HepG2 (cell line): Measurements from ENCODE around the gene NUP58. TPM values are rescaled to one million over a fixed set of nuclear protein-coding genes. Genes with fewer than 3 reads are reported as not detected.
A peak's percentile ranks its signal among the peaks of the same experiment; 100 is the strongest.

ENCODE experiments used
- ADNP ChIP-seq: sonication (generic); formaldehyde crosslinking; IDR thresholded peaks from 2 replicates; pipeline ENCODE4 v1.4.0; 2020; ENCODE audit warnings: missing genetic modification reagents
- ASH2L ChIP-seq: fragments of 300-600, 200-600 bp; sonication (generic); IDR thresholded peaks from 2 replicates; pipeline ENCODE4 v1.7.0; 2017; ENCODE audit warnings: low read depth, mild to moderate bottlenecking, moderate library complexity, mixed read lengths, low read length; ENCODE audit not compliant: insufficient read length
- ATF7 ChIP-seq, 2 experiments: fragments of 450-650 bp in 1 of 2; sonication (generic) in 1 of 2; formaldehyde crosslinking in 1 of 2; IDR thresholded peaks; 2 replicates each; pipeline versions ENCODE4 v1.4.0 to v1.6.1; 2016 to 2020; ENCODE audit warnings: antibody characterized with exemption in 1 of 2, mild to moderate bottlenecking in 1 of 2, missing genetic modification reagents in 1 of 2
- JUND ChIP-seq: sonication (generic); formaldehyde crosslinking; IDR thresholded peaks from 2 replicates; pipeline ENCODE4 v1.8.0; 2022; ENCODE audit warnings: mild to moderate bottlenecking, missing genetic modification reagents
- KDM5A ChIP-seq: fragments of 200-600 bp; sonication (generic); IDR thresholded peaks from 2 replicates; pipeline ENCODE4 v1.7.0; 2018; ENCODE audit warnings: antibody characterized with exemption, mild to moderate bottlenecking, low read length, borderline replicate concordance
- MLXIP ChIP-seq: sonication (generic); formaldehyde crosslinking; IDR thresholded peaks from 2 replicates; pipeline ENCODE4 v1.9.0; 2021; ENCODE audit warnings: missing genetic modification reagents, borderline replicate concordance
- MYPOP ChIP-seq: sonication (generic); formaldehyde crosslinking; IDR thresholded peaks from 2 replicates; pipeline ENCODE4 v1.8.1; 2023; ENCODE audit warnings: mild to moderate bottlenecking, moderate library complexity, missing genetic modification reagents
- PAX8 ChIP-seq: sonication (generic); formaldehyde crosslinking; IDR thresholded peaks from 2 replicates; pipeline ENCODE4 v1.8.0; 2022; ENCODE audit warnings: mild to moderate bottlenecking, missing genetic modification reagents, borderline replicate concordance
- RBFOX2 ChIP-seq: fragments of 200-400 bp; formaldehyde crosslinking; IDR thresholded peaks from 2 replicates; pipeline ENCODE4 v1.6.1; 2017; ENCODE audit warnings: low read depth, mild to moderate bottlenecking, low read length
- SAFB2 ChIP-seq: sonication (generic); formaldehyde crosslinking; IDR thresholded peaks from 2 replicates; pipeline ENCODE4 v1.5.1; 2020; ENCODE audit warnings: missing genetic modification reagents, low read depth, mild to moderate bottlenecking, borderline replicate concordance
- SCMH1 ChIP-seq: sonication (generic); formaldehyde crosslinking; IDR thresholded peaks from 2 replicates; pipeline ENCODE4 v1.9.0; 2021; ENCODE audit warnings: missing genetic modification reagents, mild to moderate bottlenecking, borderline replicate concordance
- TGIF2 ChIP-seq: IDR thresholded peaks from 2 replicates; pipeline ENCODE4 v1.6.1; 2016; ENCODE audit warnings: control low read depth, missing compliant biosample characterization
- TRAFD1 ChIP-seq: sonication (generic); formaldehyde crosslinking; IDR thresholded peaks from 2 replicates; pipeline ENCODE4 v1.5.1; 2020; ENCODE audit warnings: missing genetic modification reagents, mild to moderate bottlenecking, borderline replicate concordance
- ZBTB14 ChIP-seq: sonication (generic); formaldehyde crosslinking; IDR thresholded peaks from 2 replicates; pipeline ENCODE4 v1.4.0; 2020; ENCODE audit warnings: missing genetic modification reagents
- ZBTB37 ChIP-seq: sonication (generic); formaldehyde crosslinking; IDR thresholded peaks from 2 replicates; pipeline ENCODE4 v1.4.0; 2020; ENCODE audit warnings: mild to moderate bottlenecking, missing genetic modification reagents
- ZNF275 ChIP-seq: sonication (generic); formaldehyde crosslinking; IDR thresholded peaks from 2 replicates; pipeline ENCODE4 v1.8.0; 2022; ENCODE audit warnings: missing genetic modification reagents, mild to moderate bottlenecking, inconsistent platforms, borderline replicate concordance
- ZNF557 ChIP-seq: sonication (generic); formaldehyde crosslinking; IDR thresholded peaks from 2 replicates; pipeline ENCODE4 v1.4.0; 2020; ENCODE audit warnings: missing genetic modification reagents
- polyA plus RNA-seq, 8 experiments: library from polyadenylated mRNA; depleted of rRNA in 3 of 8; stranded (reverse) in 7 of 8; unstranded in 1 of 8; fragments of >200 nt; fragmentation: Illumina TruSeq in 4 of 8; extraction: Trizol in 4 of 8; gene quantifications; 2 replicates each; pipeline versions ENCODE4 v1.2.1 to v1.2.3, GENCODE V29; 2011 to 2016; ENCODE audit warnings: low read depth in 4 of 8, missing spikeins in 1 of 8, mixed read lengths in 1 of 8; ENCODE audit not compliant: insufficient read depth in 1 of 8
- total RNA-seq, 5 experiments: library from RNA; depleted of rRNA; stranded (reverse); fragments of >200 nt; fragmentation: Illumina TruSeq; extraction: Trizol; gene quantifications; 2 replicates each; pipeline ENCODE4 v1.2.3, GENCODE V29; 2016; ENCODE audit warnings: low read depth in 1 of 5

The NUP58 gene
- total and polyA plus RNA-seq, 2 of the 13 experiments (the other 11 are each of a cell fraction or from before 2014, with no cell fraction given): 45.4 to 46.5 TPM

- TF ChIP-seq MLXIP (CRISPR knock-in tag) (no peak), MYPOP (peak; percentile 87), ZNF275 (no peak), PAX8 (CRISPR knock-in tag) (no peak), ADNP (CRISPR knock-in tag) (no peak), SCMH1 (CRISPR knock-in tag) (no peak), ZBTB37 (CRISPR knock-in tag) (0 out of 2 replicates have a peak, but pooled peaks have one; percentile 48), ZBTB14 (CRISPR knock-in tag) (peak; percentile 77; the same call in 1 of the 2 replicates), ATF7 (IDR thresholded peaks at IDR 0.05) (no peak), ATF7 (CRISPR knock-in tag; IDR thresholded peaks at IDR 0.05) (no peak), TGIF2 (CRISPR knock-in tag) (peak; percentile 22; the same call in 1 of the 2 replicates), ZNF557 (CRISPR knock-in tag) (no peak), ASH2L (peak; percentile 96), SAFB2 (CRISPR knock-in tag) (no peak), TRAFD1 (CRISPR knock-in tag) (no peak; the same call in 1 of the 2 replicates), JUND (CRISPR knock-in tag) (no peak), RBFOX2 (peak; percentile 93), KDM5A (peak; percentile 76; the same call in 1 of the 2 replicates)
These were observed at the start of gene NUP58 (continued) for GRCh38 chr13:25301347-25302113.
